Hepatocyte (in vitro differentiated cells): Measurements from ENCODE around the gene KCNMA1. TPM values are rescaled to one million over a fixed set of nuclear protein-coding genes. Genes with fewer than 3 reads are reported as not detected.
A peak's percentile ranks its signal among the peaks of the same experiment; 100 is the strongest.

Experiments used
- DNase-seq: peaks from one replicate; pipeline ENCODE4 v3.0.0-alpha.2; 2016; ENCODE audit warnings: low spot score
- H2AFZ ChIP-seq: fragments of 200-600 bp; sonication (generic); 2 replicates; pipeline ENCODE4 v1.6.0; 2016; ENCODE audit warnings: antibody characterized with exemption, mild to moderate bottlenecking
- H3K27ac ChIP-seq: fragments of 200-600 bp; sonication (generic); 2 replicates; pipeline ENCODE4 v1.5.1; 2016; ENCODE audit warnings: mild to moderate bottlenecking
- H3K27me3 ChIP-seq: fragments of 200-600 bp; sonication (generic); 2 replicates; pipeline ENCODE4 v1.6.1; 2016
- H3K36me3 ChIP-seq: fragments of 200-600 bp; sonication (generic); replicated peaks from 2 replicates; pipeline ENCODE4 v1.5.1; 2016; ENCODE audit warnings: low read depth; ENCODE audit not compliant: insufficient read depth
- H3K4me1 ChIP-seq: fragments of 200-600 bp; sonication (generic); 2 replicates; pipeline ENCODE4 v1.5.1; 2016; ENCODE audit warnings: mild to moderate bottlenecking, moderate library complexity; ENCODE audit not compliant: insufficient read depth
- H3K4me2 ChIP-seq: fragments of 200-600 bp; sonication (generic); 2 replicates; pipeline ENCODE4 v1.6.0; 2016
- H3K4me3 ChIP-seq: fragments of 200-600 bp; sonication (generic); 2 replicates; pipeline ENCODE4 v1.5.1; 2016; ENCODE audit warnings: mild to moderate bottlenecking
- H3K79me2 ChIP-seq: fragments of 200-600 bp; sonication (generic); 2 replicates; pipeline ENCODE4 v1.6.0; 2017; ENCODE audit warnings: mild to moderate bottlenecking
- H3K9me2 ChIP-seq: fragments of 200-600 bp; sonication (generic); replicated peaks from 2 replicates; pipeline ENCODE4 v1.6.0; 2017; ENCODE audit warnings: mild to moderate bottlenecking; ENCODE audit not compliant: insufficient read depth
- H3K9me3 ChIP-seq: fragments of 200-600 bp; sonication (generic); 2 replicates; pipeline ENCODE4 v1.5.1; 2016; ENCODE audit warnings: low read depth, mild to moderate bottlenecking
- H4K20me1 ChIP-seq: fragments of 200-600 bp; sonication (generic); 2 replicates; pipeline ENCODE4 v1.6.0; 2016; ENCODE audit warnings: mild to moderate bottlenecking; ENCODE audit not compliant: insufficient read depth, poor library complexity, severe bottlenecking
- CTCF ChIP-seq: fragments of 200-600 bp; sonication (generic); IDR thresholded peaks from 2 replicates; pipeline ENCODE4 v1.5.1; 2016; ENCODE audit warnings: antibody characterized with exemption, mild to moderate bottlenecking; ENCODE audit not compliant: poor library complexity
- EZH2 ChIP-seq: fragments of 200-600 bp; sonication (generic); IDR thresholded peaks from 2 replicates; pipeline ENCODE4 v1.6.1; 2016; ENCODE audit warnings: antibody characterized with exemption, mild to moderate bottlenecking, borderline replicate concordance
- EZH2phosphoT487 ChIP-seq: fragments of 200-600 bp; sonication (generic); IDR thresholded peaks from one replicate; pipeline ENCODE4 v1.6.1; 2018; ENCODE audit warnings: antibody characterized with exemption, mild to moderate bottlenecking, low read depth, moderate library complexity; ENCODE audit not compliant: unreplicated experiment, severe bottlenecking
- WGBS: methylation state at CpG from one replicate; pipeline ENCODE4 v1.1.6; 2016; ENCODE audit warnings: low lambda C conversion rate; ENCODE audit errors: missing lambda C conversion rate; 5-methylcytosine and 5-hydroxymethylcytosine counted together
- polyA plus RNA-seq: library from polyadenylated mRNA; unstranded; fragments of >200 nt; fragmentation: Nextera tagmentation; extraction: Ambion mirVana; gene quantifications from 2 replicates; pipeline ENCODE4 v1.2.1, GENCODE V29; 2016
- total RNA-seq: library from RNA; depleted of rRNA; stranded (reverse); fragments of >200 nt; gene quantifications from 2 replicates; pipeline ENCODE4 v1.2.3, GENCODE V29; 2014

KCNMA1 gene
- total and polyA plus RNA-seq, 2 experiments from 2014 or later: 42.6 to 73.3 TPM

- H3K4me1 ChIP-seq: peaks cover 4% of the 10 kb centered on the region
- no peak for DNase-seq
- peaks cover 9% of the 10 kb centered on the region for H3K9me3 ChIP-seq
- H3K27me3 ChIP-seq: no peaks in the 10 kb centered on the region
- H3K36me3 ChIP-seq: no peaks in the 10 kb centered on the region
- no peak overlapping the region for H2AFZ ChIP-seq
- no peaks in the 10 kb centered on the region for H3K9me2 ChIP-seq
- no peaks in the 10 kb centered on the region for H3K79me2 ChIP-seq
- H3K27ac ChIP-seq: no peak overlapping the region
- H3K4me2 ChIP-seq: no peak overlapping the region
- H4K20me1 ChIP-seq: no peaks in the 10 kb centered on the region
- TF ChIP-seq EZH2phosphoT487 (no peak), EZH2 (no peak), CTCF (no peak)
- H3K4me3 ChIP-seq: no peak overlapping the region
Measured at GRCh38 chr10:77653210-77653609, 15.6 kb upstream of the KCNMA1 start.

DNA sequence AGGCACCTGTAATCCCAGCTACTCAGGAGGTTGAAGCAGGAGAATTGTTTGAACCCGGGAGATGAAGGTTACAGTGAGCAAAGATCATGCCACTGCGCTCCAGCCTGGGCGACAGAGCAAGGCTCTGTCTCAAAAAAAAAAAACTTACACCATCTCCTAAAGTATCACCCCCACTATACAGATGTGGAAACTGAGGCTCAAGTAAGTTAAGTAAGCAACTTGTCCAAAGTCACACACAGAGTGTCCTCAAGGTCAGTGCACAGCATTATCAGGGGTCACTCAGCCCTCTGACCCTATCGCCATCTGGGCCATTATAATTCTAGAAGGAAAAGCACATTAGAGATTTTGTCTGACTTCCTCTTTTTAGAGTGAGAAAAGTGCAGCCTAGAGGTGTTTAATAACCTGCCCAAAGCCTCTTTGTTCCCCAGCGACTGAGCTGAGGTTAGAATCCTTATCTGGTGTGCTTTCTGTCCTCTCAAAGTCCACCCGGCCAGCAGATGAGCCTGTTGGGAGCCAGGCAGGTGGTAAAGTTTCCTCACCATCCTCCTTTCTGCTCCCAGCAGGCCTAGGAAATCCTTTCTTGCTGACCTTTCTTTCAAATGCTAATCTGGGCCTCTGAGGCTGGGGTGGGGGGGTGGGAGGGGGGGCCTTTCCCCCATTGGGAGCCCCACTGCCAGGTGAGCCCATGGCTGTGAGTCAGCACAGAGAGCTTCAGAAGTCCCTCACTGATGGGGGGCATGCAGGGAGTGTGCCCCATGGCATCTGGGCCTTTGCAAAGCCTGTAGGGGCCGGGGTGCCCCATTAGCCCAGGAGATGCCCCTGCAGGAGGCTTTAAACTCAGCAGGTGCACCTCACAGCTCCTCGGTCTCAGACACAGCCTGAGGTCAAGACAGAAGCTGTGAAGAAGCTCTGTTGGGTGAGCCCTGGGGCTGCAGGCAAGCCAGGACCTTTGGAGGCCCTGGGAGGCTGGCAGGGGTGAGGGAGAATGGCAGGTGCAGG is 12.0 kb upstream of the KCNMA1 start:
- H3K4me2 ChIP-seq: no peak overlapping the region
- peaks cover 9% of the 10 kb centered on the region for H3K9me3 ChIP-seq
- no peak for TF ChIP-seq EZH2
- TF ChIP-seq CTCF: no peak
- TF ChIP-seq EZH2phosphoT487: no peak
- H3K36me3 ChIP-seq: no peaks in the 10 kb centered on the region
- no peaks in the 10 kb centered on the region for H3K27me3 ChIP-seq
- peak overlapping the region; percentile 63 for H3K27ac ChIP-seq
- H3K9me2 ChIP-seq: no peaks in the 10 kb centered on the region
- 67% methylated on average over 8 of the region's 8 CpGs for WGBS
- no peaks in the 10 kb centered on the region for H4K20me1 ChIP-seq
- H3K4me3 ChIP-seq: no peak overlapping the region
- H3K79me2 ChIP-seq: no peaks in the 10 kb centered on the region
- no peaks in the 10 kb centered on the region for H3K4me1 ChIP-seq
- peak; percentile 52 for DNase-seq
- H2AFZ ChIP-seq: no peak overlapping the region

DNA sequence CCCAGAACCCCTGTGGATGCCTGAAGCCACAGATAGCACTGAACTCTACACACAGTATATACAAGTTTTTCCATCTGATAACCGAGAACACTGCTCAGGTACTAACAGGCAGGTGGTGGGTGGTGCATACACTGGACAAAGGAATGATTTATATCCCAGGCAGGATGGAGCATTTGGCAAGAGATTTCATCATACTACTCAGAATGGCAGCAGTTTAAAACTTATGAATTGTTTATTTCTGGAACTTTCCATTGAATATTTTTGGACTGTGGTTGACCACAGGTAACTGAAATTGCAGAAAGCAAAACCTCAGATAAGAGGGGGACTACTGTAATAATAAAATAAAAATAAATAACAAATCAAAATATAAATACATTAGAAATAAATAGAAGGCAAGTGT is 10.9 kb upstream of the KCNMA1 start:
- no peak overlapping the region for H3K4me3 ChIP-seq
- H3K4me1 ChIP-seq: no peaks in the 10 kb centered on the region
- no peaks in the 10 kb centered on the region for H4K20me1 ChIP-seq
- no peak overlapping the region for H3K4me2 ChIP-seq
- H3K9me3 ChIP-seq: peaks cover 6% of the 10 kb centered on the region
- no peaks in the 10 kb centered on the region for H3K27me3 ChIP-seq
- 63% methylated on average over 1 of the region's 1 CpG for WGBS
- H3K27ac ChIP-seq: no peak overlapping the region
- H3K9me2 ChIP-seq: no peaks in the 10 kb centered on the region
- TF ChIP-seq EZH2 (no peak), EZH2phosphoT487 (no peak), CTCF (no peak)
- no peak overlapping the region for H2AFZ ChIP-seq
- peak; percentile 30 for DNase-seq
- H3K79me2 ChIP-seq: no peaks in the 10 kb centered on the region
- no peaks in the 10 kb centered on the region for H3K36me3 ChIP-seq
